Measurements from ENCODE around the gene CHST15.

CHST15 gene

GRCh38 chr10:123991611-123992570 lies 101.5 kb downstream of the CHST15 start:
- no peak for TF ChIP-seq CTCF (IDR thresholded peaks at IDR 0.05; ENCODE audit: borderline replicate concordance, insufficient read depth, low read depth, low read length)
- no peak overlapping the region for H3K4me3 ChIP-seq (ENCODE audit: low read depth, low read length)

- TF ChIP-seq CTCF (IDR thresholded peaks at IDR 0.05; ENCODE audit: borderline replicate concordance, insufficient read depth, low read depth, low read length), result no peak
- no peak overlapping the region for H3K4me3 ChIP-seq (ENCODE audit: low read depth, low read length)
Observed at GRCh38 chr10:123990889-123991288, 102.5 kb downstream of the CHST15 start.

- no peak overlapping the region for H3K4me3 ChIP-seq (ENCODE audit: low read depth, low read length)
- no peak for TF ChIP-seq CTCF (IDR thresholded peaks at IDR 0.05; ENCODE audit: borderline replicate concordance, insufficient read depth, low read depth, low read length)
Observed at GRCh38 chr10:123988694-123989093, 104.7 kb downstream of the CHST15 start.

GRCh38 chr10:123986736-123987135 lies 106.7 kb downstream of the CHST15 start:
- TF ChIP-seq CTCF (IDR thresholded peaks at IDR 0.05; ENCODE audit: borderline replicate concordance, insufficient read depth, low read depth, low read length), result no peak
- H3K4me3 ChIP-seq (ENCODE audit: low read depth, low read length), result no peak overlapping the region

- TF ChIP-seq CTCF (IDR thresholded peaks at IDR 0.05; ENCODE audit: borderline replicate concordance, insufficient read depth, low read depth, low read length), result no peak
- no peak overlapping the region for H3K4me3 ChIP-seq (ENCODE audit: low read depth, low read length)
Observed at GRCh38 chr10:123974406-123974805, 119.0 kb downstream of the CHST15 start.

- TF ChIP-seq CTCF (IDR thresholded peaks at IDR 0.05; ENCODE audit: borderline replicate concordance, insufficient read depth, low read depth, low read length), result no peak
- no peak overlapping the region for H3K4me3 ChIP-seq (ENCODE audit: low read depth, low read length)
Observed at GRCh38 chr10:123972481-123973401, 120.7 kb downstream of the CHST15 start.

Data from GM12875 (cell line).